ENCODE measurements around the gene ZRANB2. TPM values are rescaled to one million over a fixed set of nuclear protein-coding genes. Genes with fewer than 3 reads are reported as not detected.

Gene ZRANB2
- total RNA-seq, 1 donor from 2014 or later: 154 TPM

DNA sequence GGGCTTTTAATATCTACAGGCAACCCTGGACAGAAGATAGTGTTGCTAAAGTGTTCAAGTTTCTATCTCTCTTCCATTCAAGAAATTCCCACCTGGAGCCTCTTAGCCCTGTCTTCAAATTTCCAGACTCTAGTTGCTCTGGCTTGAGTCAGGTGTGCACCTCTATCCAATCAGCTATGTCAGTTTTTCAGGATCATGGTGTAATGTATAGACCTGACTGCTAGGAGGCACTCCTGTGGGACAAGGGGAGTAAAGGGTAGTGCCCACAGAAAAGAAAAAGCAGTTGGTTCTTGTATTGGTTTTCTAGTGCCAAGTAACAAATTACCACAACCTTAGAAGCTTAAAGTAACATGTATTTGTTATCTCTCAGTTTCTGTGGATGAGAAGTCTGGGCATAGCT, 6.2 kb upstream of the ZRANB2 start:
- Mint-ChIP-seq H3K27me3 (peaks cover 18% of the 10 kb centered on the region), H3K4me3 (no peak overlapping the region), H3K4me1 (no peaks in the 10 kb centered on the region), H3K27ac (no peak overlapping the region), H3K36me3 (ENCODE audit: low read depth) (no peaks in the 10 kb centered on the region), H3K9me3 (peaks cover under 1% of the 10 kb centered on the region)
- no peak for DNase-seq
- intact Hi-C loops (cut with micrococcal nuclease): loop anchor here (10.0 kb wide), 1 partner anchor 1198 kb away; the partner anchor contains the start of gene NEGR1

DNA sequence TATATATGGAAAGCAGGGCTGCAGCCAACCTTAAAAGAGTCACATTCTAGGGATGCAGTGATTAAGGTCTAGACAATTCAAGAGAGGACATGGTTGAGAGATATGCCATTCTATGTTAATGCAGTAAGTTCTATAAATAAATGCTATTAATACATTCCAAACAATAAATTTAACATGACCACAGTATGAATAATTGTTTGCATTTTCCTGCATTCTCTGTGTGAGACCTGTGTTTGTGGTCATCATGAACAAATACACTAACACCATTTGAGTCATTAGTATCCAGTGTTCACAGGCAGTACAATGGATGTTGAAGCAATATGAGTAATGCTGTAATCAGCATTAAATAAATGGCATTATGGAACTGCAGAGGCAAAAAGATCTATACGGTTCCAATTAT, 5.5 kb upstream of the ZRANB2 start:
- DNase-seq: no peak

DNA sequence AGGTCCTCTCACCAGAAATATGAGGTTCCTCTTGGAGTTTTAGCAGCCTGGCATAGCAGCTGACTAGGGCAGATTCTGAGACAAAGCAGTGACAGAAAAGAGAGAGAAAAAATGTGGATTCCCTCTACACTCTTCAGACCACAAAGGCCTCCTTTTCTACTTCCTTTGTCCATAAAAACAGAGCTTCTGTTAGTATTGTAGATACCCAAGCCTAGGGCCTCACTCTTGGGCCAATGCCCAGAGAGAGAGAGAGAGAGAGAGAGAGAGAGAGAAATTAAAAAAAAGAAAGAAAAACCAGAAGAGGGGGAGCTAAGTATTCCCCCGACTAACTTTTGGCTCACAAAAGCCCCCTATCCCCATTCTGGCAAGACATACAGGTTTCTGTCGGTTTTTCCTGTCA, 2.4 kb upstream of the ZRANB2 start:
- Mint-ChIP-seq H3K27me3 (peaks cover 17% of the 10 kb centered on the region), H3K4me3 (no peak overlapping the region), H3K9me3 (peaks cover 7% of the 10 kb centered on the region), H3K27ac (no peak overlapping the region), H3K36me3 (ENCODE audit: low read depth) (peaks cover 13% of the 10 kb centered on the region), H3K4me1 (peaks cover 13% of the 10 kb centered on the region)
- intact Hi-C loops (cut with micrococcal nuclease): loop anchor here (5.0 to 10.0 kb wide), 2 partner anchors 861 to 1202 kb away; partner anchors contain the start of genes NEGR1 and SRSF11
- DNase-seq: no peak

More for the DNA sequence above, 5.5 kb upstream of the ZRANB2 start:
- Mint-ChIP-seq H3K4me1 (peaks cover 5% of the 10 kb centered on the region), H3K36me3 (ENCODE audit: low read depth) (peaks cover 4% of the 10 kb centered on the region), H3K4me3 (no peak overlapping the region), H3K9me3 (peaks cover 7% of the 10 kb centered on the region), H3K27me3 (peaks cover 19% of the 10 kb centered on the region), H3K27ac (no peak overlapping the region)
- intact Hi-C loops (cut with micrococcal nuclease): loop anchor here (10.0 kb wide), 1 partner anchor 1198 kb away; the partner anchor contains the start of gene NEGR1

DNA sequence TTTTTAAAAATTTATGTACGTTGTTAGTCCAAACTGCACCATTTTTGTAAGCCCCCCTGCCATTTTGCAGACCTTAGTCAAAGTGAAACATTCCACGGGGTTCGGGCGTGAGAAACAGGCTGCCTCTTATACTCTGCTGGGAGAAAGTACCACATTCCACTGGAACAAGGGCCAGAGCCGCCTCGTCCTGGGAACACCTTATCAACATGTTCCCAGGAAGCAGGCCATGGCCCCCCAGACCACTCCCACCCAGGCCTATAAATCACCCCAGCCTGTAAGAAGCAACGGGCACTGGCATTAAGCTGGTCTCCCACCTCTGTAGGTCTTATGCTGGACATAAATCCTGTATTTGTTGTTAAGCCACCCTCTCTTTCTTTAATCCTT, 854 bp upstream of the ZRANB2 start:
- intact Hi-C loops (cut with micrococcal nuclease): loop anchor here (1.0 to 10.0 kb wide), 5 partner anchors 671 to 1203 kb away; partner anchors contain the start of genes CTH, LRRC40, NEGR1 and SRSF11
- H3K4me1 Mint-ChIP-seq: peaks cover 13% of the 10 kb centered on the region
- peaks cover 14% of the 10 kb centered on the region for H3K27me3 Mint-ChIP-seq
- peaks cover 22% of the 10 kb centered on the region for H3K36me3 Mint-ChIP-seq (ENCODE audit: low read depth)
- H3K27ac Mint-ChIP-seq: peak overlapping the region; percentile 53
- peaks cover 7% of the 10 kb centered on the region for H3K9me3 Mint-ChIP-seq
- peak overlapping the region; percentile 100 for H3K4me3 Mint-ChIP-seq
- peak; percentile 62 for DNase-seq

DNA sequence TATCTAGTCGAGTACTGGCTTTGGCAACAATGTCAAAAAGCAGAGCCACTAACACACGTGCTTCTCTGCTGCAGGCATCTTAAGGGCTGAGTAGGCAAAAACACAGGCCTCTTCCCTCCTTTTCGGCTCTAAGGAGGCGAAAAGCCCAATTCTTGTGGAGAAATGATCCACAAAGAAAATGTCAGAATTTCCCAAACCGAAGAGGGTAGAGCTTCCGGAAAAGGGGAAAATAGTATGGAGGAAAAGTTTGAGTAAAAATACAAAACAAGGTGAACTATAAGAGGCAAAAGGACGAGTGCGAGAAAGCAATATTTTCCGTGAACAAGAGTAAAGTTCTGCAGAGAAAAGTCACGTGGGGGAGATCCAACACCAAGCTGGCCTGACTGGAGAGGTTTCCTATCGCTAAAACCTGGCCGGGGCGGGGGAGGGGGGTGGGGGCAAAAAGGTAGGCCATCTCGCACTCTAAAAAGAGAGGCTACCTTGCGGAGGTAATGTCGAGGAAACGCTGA, 551 bp downstream of the ZRANB2 start:
- Mint-ChIP-seq H3K4me1 (peaks cover 20% of the 10 kb centered on the region), H3K9me3 (peaks cover 7% of the 10 kb centered on the region), H3K27me3 (peaks cover 14% of the 10 kb centered on the region), H3K27ac (peak overlapping the region; percentile 99), H3K4me3 (peak overlapping the region; percentile 100), H3K36me3 (ENCODE audit: low read depth) (peaks cover 34% of the 10 kb centered on the region)
- intact Hi-C loops (cut with micrococcal nuclease): loop anchor here (2.0 to 10.0 kb wide), 3 partner anchors 669 to 1205 kb away; partner anchors contain the start of genes CTH, NEGR1 and SRSF11
- DNase-seq: peak; percentile 67

DNA sequence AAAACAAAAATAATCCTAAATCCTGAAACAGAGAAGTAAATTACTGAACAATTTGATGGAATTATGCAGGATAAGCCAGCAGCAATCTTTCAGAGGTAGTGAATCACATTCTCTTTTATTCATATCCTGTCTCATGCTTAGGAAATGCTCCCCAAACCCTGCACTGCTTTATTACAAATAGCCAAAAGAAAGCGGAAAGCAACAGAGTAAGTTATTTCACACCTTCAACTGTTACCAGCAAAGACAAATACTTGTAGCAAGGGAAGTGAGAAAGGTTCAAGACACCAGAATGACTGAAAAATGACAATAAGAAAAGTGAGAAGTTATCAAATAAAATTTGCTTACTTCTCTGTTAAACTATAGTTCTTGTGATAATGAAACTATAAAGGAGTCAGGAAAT, 6.2 kb downstream of the ZRANB2 start:
- intact Hi-C loops (cut with micrococcal nuclease): no loop called here
- no peak for DNase-seq
- peaks cover 67% of the 10 kb centered on the region for H3K36me3 Mint-ChIP-seq (ENCODE audit: low read depth)
- peak overlapping the region; percentile 10 for H3K27ac Mint-ChIP-seq
- H3K4me1 Mint-ChIP-seq: peaks cover 36% of the 10 kb centered on the region
- no peaks in the 10 kb centered on the region for H3K9me3 Mint-ChIP-seq
- H3K4me3 Mint-ChIP-seq: no peak overlapping the region
- no peaks in the 10 kb centered on the region for H3K27me3 Mint-ChIP-seq

DNA sequence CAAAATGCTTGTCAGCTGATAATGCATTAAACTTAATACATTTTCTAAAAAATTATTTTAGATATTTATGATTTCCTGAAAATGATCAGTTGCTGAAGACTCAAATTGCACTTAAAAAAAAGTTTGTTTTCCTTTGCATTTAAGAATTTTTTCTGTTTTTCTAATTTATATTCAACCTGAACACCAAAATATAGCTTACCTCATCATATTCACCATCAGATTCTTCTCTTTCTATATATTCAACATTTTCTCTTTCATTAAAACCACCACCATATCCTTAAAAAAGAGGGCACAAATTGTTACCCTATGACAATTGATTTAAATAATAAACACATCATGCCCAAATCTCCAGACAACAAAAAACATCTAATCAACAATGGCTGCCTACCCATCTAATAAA, 8.6 kb downstream of the ZRANB2 start:
- no peak overlapping the region for H3K4me3 Mint-ChIP-seq
- H3K36me3 Mint-ChIP-seq (ENCODE audit: low read depth): peaks cover 66% of the 10 kb centered on the region
- intact Hi-C loops (cut with micrococcal nuclease): no loop called here
- peak overlapping the region; percentile 4 for H3K27ac Mint-ChIP-seq
- H3K27me3 Mint-ChIP-seq: no peaks in the 10 kb centered on the region
- DNase-seq: no peak
- H3K4me1 Mint-ChIP-seq: peaks cover 38% of the 10 kb centered on the region
- H3K9me3 Mint-ChIP-seq: no peaks in the 10 kb centered on the region

DNA sequence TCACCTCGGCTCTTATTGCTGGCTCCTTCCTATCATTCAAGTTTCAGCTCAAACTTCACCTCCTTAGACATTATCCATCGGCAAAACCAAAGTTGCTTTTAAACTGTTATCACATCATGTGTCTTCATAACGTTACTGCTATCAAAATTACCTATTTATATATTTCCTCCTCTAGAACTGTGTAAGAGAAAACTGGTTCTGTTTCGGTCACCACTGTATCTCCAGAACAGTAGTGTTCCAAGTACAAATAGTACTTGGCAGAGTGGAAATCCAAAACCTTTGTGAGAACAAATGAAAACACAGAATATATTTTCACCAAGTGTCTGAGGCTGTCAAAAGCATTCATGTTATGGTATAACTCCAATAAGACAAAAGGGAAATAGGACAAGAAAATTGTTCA, 9.1 kb downstream of the ZRANB2 start:
- Mint-ChIP-seq H3K9me3 (no peaks in the 10 kb centered on the region), H3K27me3 (no peaks in the 10 kb centered on the region), H3K4me1 (peaks cover 38% of the 10 kb centered on the region), H3K4me3 (no peak overlapping the region), H3K36me3 (ENCODE audit: low read depth) (peaks cover 65% of the 10 kb centered on the region), H3K27ac (no peak overlapping the region)
- DNase-seq: no peak
- intact Hi-C loops (cut with micrococcal nuclease): no loop called here

DNA sequence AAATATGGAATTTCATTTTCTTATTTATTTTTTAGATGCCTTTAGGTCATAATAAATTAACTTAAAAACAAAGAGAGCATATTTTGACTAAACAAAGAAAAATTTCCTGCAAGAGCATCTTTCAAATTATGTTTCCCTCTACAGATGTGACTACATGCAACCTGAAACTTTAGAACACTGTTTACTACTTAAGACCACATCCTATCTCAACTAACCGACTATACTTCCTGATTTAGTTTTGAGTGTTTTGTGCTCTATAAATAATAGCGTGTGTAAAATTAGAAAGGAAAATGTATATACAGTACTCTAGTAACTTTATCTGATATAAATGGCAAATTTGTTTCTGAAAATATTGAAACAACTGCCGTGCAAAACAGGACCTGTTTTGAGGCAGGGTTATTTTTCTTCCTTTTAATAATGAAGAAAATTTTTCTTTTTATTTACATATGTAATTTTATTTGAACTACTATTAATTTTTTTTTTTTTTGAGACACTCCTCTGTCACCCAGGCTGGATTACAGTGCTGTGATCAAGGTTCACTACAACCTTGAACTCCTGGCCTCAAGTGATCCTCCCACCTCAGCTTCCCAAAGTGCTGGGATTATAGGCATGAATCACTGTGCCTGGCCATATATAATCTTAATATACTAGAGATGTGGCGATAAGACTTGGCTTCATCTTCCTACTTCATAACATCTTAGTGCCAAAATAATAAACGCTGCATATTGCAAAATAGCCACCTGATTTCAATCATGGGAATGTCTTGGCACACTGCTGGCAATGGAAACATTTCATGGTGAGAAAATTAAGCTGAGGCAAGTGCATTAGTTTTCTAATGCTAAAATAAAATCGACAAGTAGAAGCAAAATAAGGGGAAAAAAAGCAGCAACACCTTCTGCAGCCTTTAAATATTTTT, 12.3 kb downstream of the ZRANB2 start:
- Mint-ChIP-seq H3K4me1 (peaks cover 21% of the 10 kb centered on the region), H3K4me3 (peak overlapping the region; percentile 62), H3K9me3 (no peaks in the 10 kb centered on the region), H3K36me3 (ENCODE audit: low read depth) (peaks cover 64% of the 10 kb centered on the region), H3K27ac (peak overlapping the region; percentile 45), H3K27me3 (no peaks in the 10 kb centered on the region)
- DNase-seq: no peak
- intact Hi-C loops (cut with micrococcal nuclease): loop anchor here (5.0 kb wide), 1 partner anchor 656 kb away; the partner anchor contains the start of gene CTH

DNA sequence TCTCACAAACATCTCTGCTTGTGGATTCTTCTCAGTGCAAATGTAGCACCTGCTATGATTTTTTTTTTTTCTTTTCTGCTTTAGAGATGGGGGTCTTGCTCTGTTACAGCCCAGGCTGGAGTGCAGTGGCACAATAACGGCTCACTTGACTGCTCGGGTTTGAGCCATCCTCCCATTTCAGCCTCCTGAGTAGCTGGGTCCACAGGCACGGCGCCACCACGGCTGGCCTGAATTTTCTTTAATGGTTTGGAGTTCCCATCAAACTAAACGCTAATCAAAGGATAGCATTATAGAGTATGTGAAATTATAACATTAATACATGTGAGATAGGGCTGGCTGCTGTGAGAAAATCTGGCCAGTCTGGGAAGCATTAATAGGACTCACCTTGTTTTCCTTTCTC, 26.0 kb downstream of the ZRANB2 start:
- H3K27ac Mint-ChIP-seq: no peak overlapping the region
- no peaks in the 10 kb centered on the region for H3K9me3 Mint-ChIP-seq
- intact Hi-C loops (cut with micrococcal nuclease): no loop called here
- peaks cover 11% of the 10 kb centered on the region for H3K27me3 Mint-ChIP-seq
- no peak for DNase-seq
- H3K4me1 Mint-ChIP-seq: peaks cover 2% of the 10 kb centered on the region
- H3K36me3 Mint-ChIP-seq (ENCODE audit: low read depth): peaks cover 12% of the 10 kb centered on the region
- no peak overlapping the region for H3K4me3 Mint-ChIP-seq

DNA sequence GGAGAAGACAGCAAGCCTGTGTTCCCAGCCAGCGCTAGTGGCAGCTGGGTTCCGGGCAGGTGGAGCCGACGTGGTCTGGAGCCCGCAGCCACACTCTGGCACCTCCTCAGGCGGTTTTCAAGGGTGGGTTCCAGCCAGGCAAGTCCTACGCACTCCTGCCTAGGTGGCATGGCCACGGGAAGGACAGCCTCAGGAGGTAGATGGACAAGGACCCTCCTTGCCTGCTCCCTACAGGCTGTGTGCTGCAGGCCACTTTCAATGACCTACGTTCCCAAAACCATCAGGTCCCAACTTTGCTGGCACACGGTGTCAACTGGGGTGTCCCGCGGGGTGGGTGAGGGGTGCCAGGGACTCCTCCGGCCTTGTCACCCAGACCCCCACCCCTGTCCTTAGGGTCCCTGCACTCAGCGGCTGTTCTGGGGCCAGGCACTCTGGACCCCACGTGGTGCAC, 26.5 kb downstream of the ZRANB2 start:
- peaks cover 2% of the 10 kb centered on the region for H3K4me1 Mint-ChIP-seq
- H3K27me3 Mint-ChIP-seq: peaks cover 12% of the 10 kb centered on the region
- DNase-seq: no peak
- H3K9me3 Mint-ChIP-seq: no peaks in the 10 kb centered on the region
- no peak overlapping the region for H3K4me3 Mint-ChIP-seq
- H3K36me3 Mint-ChIP-seq (ENCODE audit: low read depth): peaks cover 10% of the 10 kb centered on the region
- no peak overlapping the region for H3K27ac Mint-ChIP-seq
- intact Hi-C loops (cut with micrococcal nuclease): no loop called here

DNA sequence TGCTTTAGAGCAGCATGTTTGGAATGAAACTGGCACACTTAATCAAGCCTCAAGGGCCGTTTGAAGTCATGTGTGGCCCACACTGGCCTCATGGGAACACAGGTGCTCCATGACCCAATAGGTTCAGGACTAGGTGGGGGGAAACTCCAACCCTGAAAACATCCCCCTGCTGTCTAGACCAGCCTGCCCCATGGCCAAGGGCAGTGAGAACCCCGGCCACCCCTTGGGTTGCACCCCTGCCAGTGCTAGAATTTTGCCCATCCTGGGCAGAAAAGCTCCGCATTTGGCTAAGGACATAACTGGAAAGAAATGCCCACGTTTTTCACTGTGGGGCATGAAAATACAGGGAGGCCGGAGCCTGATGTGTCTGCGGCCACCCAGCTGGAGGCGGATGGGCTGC, 27.1 kb downstream of the ZRANB2 start:
- H3K4me1 Mint-ChIP-seq: peaks cover 2% of the 10 kb centered on the region

DNA sequence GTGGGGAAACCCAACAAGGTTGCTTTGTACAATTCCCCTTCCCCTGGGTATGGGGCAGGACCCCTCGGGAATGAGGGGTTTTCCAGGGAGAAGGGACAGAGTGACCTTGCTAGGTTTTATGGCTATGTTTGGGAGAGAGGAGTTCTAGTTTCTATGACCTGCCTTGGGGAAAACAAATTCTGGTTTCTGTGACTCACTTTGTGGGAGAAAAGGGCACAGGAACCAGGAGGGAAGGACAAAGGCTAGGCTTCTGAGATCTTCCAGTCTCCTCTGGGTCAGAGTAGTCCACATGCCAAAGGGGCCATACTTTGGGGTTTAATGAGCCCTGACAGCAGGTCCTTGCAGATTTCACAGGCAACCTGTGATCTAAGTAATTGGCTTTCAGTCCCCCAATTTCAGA, 27.7 kb downstream of the ZRANB2 start:
- Mint-ChIP-seq H3K9me3 (no peaks in the 10 kb centered on the region), H3K36me3 (ENCODE audit: low read depth) (peaks cover 3% of the 10 kb centered on the region), H3K4me1 (peaks cover 3% of the 10 kb centered on the region), H3K27ac (no peak overlapping the region), H3K4me3 (no peak overlapping the region), H3K27me3 (peaks cover 22% of the 10 kb centered on the region)
- intact Hi-C loops (cut with micrococcal nuclease): no loop called here
- DNase-seq: no peak

More for the DNA sequence above, 27.1 kb downstream of the ZRANB2 start:
- no peak overlapping the region for H3K27ac Mint-ChIP-seq
- no peak for DNase-seq
- H3K4me3 Mint-ChIP-seq: no peak overlapping the region
- H3K9me3 Mint-ChIP-seq: no peaks in the 10 kb centered on the region
- intact Hi-C loops (cut with micrococcal nuclease): no loop called here
- peaks cover 6% of the 10 kb centered on the region for H3K36me3 Mint-ChIP-seq (ENCODE audit: low read depth)
- peaks cover 16% of the 10 kb centered on the region for H3K27me3 Mint-ChIP-seq
